Measurements from ENCODE around the gene HIBCH. TPM values are rescaled to one million over a fixed set of nuclear protein-coding genes. Genes with fewer than 3 reads are reported as not detected.

Gene HIBCH
- total RNA-seq (2014; rRNA removed; shearing (Covaris generic)) (25.7 and 25.8 TPM in 2 replicates), polyA plus RNA-seq (2016; fragmentation: Nextera tagmentation; extraction: Ambion mirVana) (37.7 and 42.3 TPM in 2 replicates)
- long read RNA-seq, transcript HIBCH-201 (14 exons, 1,939 nt), result major isoform, 36 of 53 reads
- long read RNA-seq, partial matches to known transcripts, result 6 of 53 reads
- long read RNA-seq, other reads (novel, unspliced or antisense), result 10 of 53 reads

DNA sequence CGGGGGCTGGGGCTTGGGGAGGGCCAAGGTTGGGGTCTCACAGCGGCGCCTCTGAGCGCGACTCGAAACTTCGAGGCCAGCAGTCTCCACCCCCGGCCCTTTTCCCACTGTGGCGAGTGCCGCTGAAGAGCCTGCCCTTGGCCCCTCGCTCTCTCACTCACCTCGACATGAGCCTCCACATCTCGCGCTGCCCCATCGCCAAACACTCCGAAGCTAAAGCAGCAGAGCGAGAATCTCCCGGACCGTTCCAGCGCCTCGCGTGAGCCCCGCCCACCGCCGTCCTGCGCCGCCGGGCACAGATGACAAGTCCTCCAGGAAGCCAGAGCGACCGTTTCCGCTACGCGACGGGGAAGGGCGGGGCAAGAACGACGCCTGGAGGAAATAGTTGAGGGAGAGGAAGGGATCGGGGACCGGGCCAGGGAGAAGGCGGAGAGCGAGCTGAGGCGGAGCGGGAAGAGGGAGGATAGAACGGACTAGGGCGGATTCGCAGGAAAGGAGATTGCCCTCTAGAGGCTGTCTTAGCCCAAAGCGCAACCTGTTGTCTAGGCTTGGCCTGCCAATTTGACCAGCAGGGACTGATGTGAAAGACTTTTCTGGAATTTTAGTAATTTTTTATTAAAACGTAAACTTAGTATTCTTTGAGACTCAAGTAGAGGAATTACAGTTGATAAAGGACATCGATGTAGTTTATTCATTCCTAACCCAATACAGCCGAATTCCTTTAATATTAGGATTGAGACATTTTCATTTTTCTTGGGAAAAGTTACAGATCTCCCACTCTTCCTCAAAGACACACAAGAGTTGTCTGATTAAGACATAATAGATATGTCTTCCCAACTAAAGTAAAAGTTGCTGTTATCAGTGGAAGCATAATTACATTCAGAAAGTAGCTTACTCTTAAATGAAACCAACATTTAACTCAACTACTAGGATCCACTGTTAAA, at the start of gene HIBCH:
TSS of gene HIBCH (minus strand) at position 272 of the 944 bp plus-strand sequence. CDS start at position 196, 76 bp downstream.
- Histone ChIP-seq H3K4me1 (ENCODE audit: insufficient read depth) (peaks cover 8% of the 10 kb centered on the region), H3K27me3 (ENCODE audit: insufficient read depth) (no peaks in the 10 kb centered on the region), H3K9me2 (ENCODE audit: insufficient read depth) (no peaks in the 10 kb centered on the region), H3F3A (replicated peaks; ENCODE audit: low read depth) (0 out of 2 replicates have a peak, but pooled peaks cover 4% of the 10 kb centered on the region), H2AFZ (peak within 1 kb of the TSS; percentile 98), H3K36me3 (ENCODE audit: insufficient read depth) (no peaks in the 10 kb centered on the region), H3K27ac (ENCODE audit: low read depth) (peak within 1 kb of the TSS; percentile 90), H3K4me3 (peak within 1 kb of the TSS; percentile 93), H4K20me1 (replicated peaks; ENCODE audit: insufficient read depth) (no peaks in the 10 kb centered on the region; the same call in 1 of the 2 replicates), H3K79me2 (replicated peaks; ENCODE audit: insufficient read depth) (peaks cover 39% of the 10 kb centered on the region), H3K4me2 (peak within 1 kb of the TSS; percentile 98)
- Mint-ChIP-seq H3K9me3 (no peaks in the 10 kb centered on the region), H3K4me3 (peak within 1 kb of the TSS; percentile 98), H3K27ac (peak within 1 kb of the TSS; percentile 85), H3K27me3 (ENCODE audit: insufficient read depth, low read depth, poor library complexity) (peaks cover 4% of the 10 kb centered on the region), H3K36me3 (ENCODE audit: low read depth) (no peaks in the 10 kb centered on the region), H3K4me1 (peaks cover 17% of the 10 kb centered on the region)
- ATAC-seq (peak; percentile 97), DNase-seq (ENCODE audit: low spot score) (peak; percentile 99)
- TF ChIP-seq JUNB (IDR thresholded peaks at IDR 0.05; ENCODE audit: unreplicated experiment) (no peak), EZH2 (IDR thresholded peaks at IDR 0.05; ENCODE audit: low read depth, unreplicated experiment) (no peak), POLR2AphosphoS5 (IDR thresholded peaks at IDR 0.05; ENCODE audit: low read depth) (peak; percentile 91), ZNF114 (CRISPR knock-in tag; IDR thresholded peaks at IDR 0.05) (no peak), REST (IDR thresholded peaks at IDR 0.05; ENCODE audit: unreplicated experiment) (no peak), ZNF331 (CRISPR knock-in tag; IDR thresholded peaks at IDR 0.05; ENCODE audit: low read depth) (no peak), EZH2phosphoT487 (IDR thresholded peaks at IDR 0.05; ENCODE audit: unreplicated experiment) (no peak), STAT1 (IDR thresholded peaks at IDR 0.05; ENCODE audit: unreplicated experiment) (no peak), CREB1 (CRISPR knock-in tag; IDR thresholded peaks at IDR 0.05; ENCODE audit: low read depth) (peak; percentile 77), NANOG (IDR thresholded peaks at IDR 0.05; ENCODE audit: borderline replicate concordance) (0 out of 2 replicates have a peak, but pooled peaks have one; percentile 26)
- TF ChIP-seq, protein P1, sequence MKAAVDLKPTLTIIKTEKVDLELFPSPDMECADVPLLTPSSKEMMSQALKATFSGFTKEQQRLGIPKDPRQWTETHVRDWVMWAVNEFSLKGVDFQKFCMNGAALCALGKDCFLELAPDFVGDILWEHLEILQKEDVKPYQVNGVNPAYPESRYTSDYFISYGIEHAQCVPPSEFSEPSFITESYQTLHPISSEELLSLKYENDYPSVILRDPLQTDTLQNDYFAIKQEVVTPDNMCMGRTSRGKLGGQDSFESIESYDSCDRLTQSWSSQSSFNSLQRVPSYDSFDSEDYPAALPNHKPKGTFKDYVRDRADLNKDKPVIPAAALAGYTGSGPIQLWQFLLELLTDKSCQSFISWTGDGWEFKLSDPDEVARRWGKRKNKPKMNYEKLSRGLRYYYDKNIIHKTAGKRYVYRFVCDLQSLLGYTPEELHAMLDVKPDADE (IDR thresholded peaks at IDR 0.05), result peak; percentile 85
- TF ChIP-seq, protein P2, sequence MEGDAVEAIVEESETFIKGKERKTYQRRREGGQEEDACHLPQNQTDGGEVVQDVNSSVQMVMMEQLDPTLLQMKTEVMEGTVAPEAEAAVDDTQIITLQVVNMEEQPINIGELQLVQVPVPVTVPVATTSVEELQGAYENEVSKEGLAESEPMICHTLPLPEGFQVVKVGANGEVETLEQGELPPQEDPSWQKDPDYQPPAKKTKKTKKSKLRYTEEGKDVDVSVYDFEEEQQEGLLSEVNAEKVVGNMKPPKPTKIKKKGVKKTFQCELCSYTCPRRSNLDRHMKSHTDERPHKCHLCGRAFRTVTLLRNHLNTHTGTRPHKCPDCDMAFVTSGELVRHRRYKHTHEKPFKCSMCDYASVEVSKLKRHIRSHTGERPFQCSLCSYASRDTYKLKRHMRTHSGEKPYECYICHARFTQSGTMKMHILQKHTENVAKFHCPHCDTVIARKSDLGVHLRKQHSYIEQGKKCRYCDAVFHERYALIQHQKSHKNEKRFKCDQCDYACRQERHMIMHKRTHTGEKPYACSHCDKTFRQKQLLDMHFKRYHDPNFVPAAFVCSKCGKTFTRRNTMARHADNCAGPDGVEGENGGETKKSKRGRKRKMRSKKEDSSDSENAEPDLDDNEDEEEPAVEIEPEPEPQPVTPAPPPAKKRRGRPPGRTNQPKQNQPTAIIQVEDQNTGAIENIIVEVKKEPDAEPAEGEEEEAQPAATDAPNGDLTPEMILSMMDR (conservative IDR thresholded peaks at IDR 0.05; ENCODE audit: low read depth in 2 of 2), result peak; percentile 63 to 81
